Muscle layer of colon (tissue), 2 donors: ENCODE results near the gene ZSCAN5B.
A peak's percentile ranks its signal among the peaks of the same experiment; 100 is the strongest.
"Not testable (repeated sequence)": the region's sequence is repeated elsewhere in the genome, so short reads cannot be mapped to it uniquely, and the experiment has no call there.

ENCODE experiments used
- H3K27ac ChIP-seq: one replicate; pipeline ENCODE4 v1.7.0; 2013; ENCODE audit warnings: low read depth, mild to moderate bottlenecking, low read length, moderate library complexity
- H3K27me3 ChIP-seq, 2 donors: one replicate each; pipeline ENCODE4 v1.7.0; 2013; ENCODE audit warnings: low read length in 2 of 2, mild to moderate bottlenecking in 2 of 2; ENCODE audit not compliant: insufficient read depth in 2 of 2, control insufficient read depth in 1 of 2
- H3K36me3 ChIP-seq: one replicate; pipeline ENCODE4 v1.7.0; 2013; ENCODE audit warnings: mild to moderate bottlenecking, low read length; ENCODE audit not compliant: insufficient read depth
- H3K4me1 ChIP-seq: one replicate; pipeline ENCODE4 v1.7.0; 2013; ENCODE audit warnings: mild to moderate bottlenecking, low read length; ENCODE audit not compliant: insufficient read depth
- H3K4me3 ChIP-seq, 2 donors: one replicate each; pipeline ENCODE4 v1.7.0; 2013; ENCODE audit warnings: low read length in 2 of 2, low read depth in 1 of 2, mild to moderate bottlenecking in 1 of 2, moderate library complexity in 1 of 2
- H3K9ac ChIP-seq: one replicate; pipeline ENCODE4 v1.7.0; 2013; ENCODE audit warnings: low read length
- H3K9me3 ChIP-seq: one replicate; pipeline ENCODE4 v1.7.0; 2013; ENCODE audit warnings: mild to moderate bottlenecking, low read length
- donor health status: abdominal sarcoma.
- donor health status: Adenocarcinoma of cecum.

Gene ZSCAN5B, protein sequence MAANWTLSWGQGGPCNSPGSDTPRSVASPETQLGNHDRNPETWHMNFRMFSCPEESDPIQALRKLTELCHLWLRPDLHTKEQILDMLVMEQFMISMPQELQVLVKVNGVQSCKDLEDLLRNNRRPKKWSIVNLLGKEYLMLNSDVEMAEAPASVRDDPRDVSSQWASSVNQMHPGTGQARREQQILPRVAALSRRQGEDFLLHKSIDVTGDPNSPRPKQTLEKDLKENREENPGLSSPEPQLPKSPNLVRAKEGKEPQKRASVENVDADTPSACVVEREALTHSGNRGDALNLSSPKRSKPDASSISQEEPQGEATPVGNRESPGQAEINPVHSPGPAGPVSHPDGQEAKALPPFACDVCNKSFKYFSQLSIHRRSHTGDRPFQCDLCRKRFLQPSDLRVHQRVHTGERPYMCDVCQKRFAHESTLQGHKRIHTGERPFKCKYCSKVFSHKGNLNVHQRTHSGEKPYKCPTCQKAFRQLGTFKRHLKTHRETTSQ

DNA sequence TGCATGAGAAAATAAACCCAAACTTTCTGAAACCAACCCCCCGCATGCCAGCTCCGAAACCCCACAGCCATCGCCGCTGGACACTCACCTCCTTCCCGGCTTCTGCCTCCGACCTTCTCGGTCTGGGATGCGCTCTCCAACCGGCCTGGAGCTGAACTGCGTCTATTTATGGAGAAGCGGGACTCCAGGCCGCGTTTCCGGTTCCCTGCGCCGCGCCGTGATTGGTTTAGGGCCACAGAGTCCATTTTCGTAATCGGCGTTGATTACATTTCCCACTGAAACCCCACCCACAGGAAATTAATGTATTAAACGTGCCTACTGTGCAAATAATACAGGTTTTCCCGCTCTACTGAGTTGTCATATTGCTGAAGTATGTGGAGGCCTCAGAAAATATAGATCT, at the start of gene ZSCAN5B:
ZSCAN5B (minus strand) TSS at position 138 of the 400 bp plus-strand sequence. CDS start 4,731 bp downstream, outside the sequence.
- H3K27me3 ChIP-seq, H3K9me3 ChIP-seq, H3K36me3 ChIP-seq, H3K27ac ChIP-seq, H3K4me3 ChIP-seq, H3K9ac ChIP-seq, H3K4me1 ChIP-seq: not testable (repeated sequence)

- not testable (repeated sequence) for H3K36me3 ChIP-seq, H3K4me1 ChIP-seq, H3K9me3 ChIP-seq, H3K27ac ChIP-seq, H3K27me3 ChIP-seq, H3K9ac ChIP-seq, H3K4me3 ChIP-seq
Observed at GRCh38 chr19:56245764-56246163, 48.2 kb upstream of the ZSCAN5B start.

DNA sequence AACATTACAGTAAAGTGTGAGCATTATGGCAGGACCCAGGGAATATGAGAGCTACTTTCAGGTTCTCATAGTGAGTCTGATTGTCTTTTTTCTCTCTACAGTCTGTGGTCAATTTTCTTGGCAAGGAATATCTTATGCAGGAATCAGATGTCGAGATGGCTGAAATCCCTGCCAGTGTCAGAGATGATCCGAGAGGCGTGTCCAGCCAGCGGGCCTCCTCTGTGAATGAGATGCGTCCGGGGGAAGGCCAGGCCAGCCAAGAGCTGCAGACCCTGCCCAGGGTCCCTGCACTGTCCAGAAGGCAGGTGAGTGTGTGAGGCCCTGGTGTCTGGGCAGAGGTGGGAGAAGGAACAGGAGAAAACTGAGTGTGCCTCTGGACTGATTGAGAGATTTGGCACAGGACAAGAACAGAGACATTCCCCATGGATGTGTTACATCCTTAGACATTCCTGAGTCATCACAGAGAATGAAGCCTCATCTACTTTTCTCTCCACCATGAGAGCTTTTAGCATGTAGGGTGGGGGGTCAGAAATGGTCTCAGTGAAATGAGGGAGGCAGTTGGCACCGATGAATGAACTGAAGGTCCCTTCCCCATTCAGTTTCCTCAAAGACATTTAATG, 47.6 kb upstream of the ZSCAN5B start:
- H3K4me3 ChIP-seq: no peak overlapping the region
- H3K27me3 ChIP-seq: no peaks in the 10 kb centered on the region
- H3K9ac ChIP-seq: no peak overlapping the region
- H3K36me3 ChIP-seq: no peaks in the 10 kb centered on the region
- H3K27ac ChIP-seq: no peak overlapping the region
- H3K9me3 ChIP-seq: no peaks in the 10 kb centered on the region
- no peaks in the 10 kb centered on the region for H3K4me1 ChIP-seq

DNA sequence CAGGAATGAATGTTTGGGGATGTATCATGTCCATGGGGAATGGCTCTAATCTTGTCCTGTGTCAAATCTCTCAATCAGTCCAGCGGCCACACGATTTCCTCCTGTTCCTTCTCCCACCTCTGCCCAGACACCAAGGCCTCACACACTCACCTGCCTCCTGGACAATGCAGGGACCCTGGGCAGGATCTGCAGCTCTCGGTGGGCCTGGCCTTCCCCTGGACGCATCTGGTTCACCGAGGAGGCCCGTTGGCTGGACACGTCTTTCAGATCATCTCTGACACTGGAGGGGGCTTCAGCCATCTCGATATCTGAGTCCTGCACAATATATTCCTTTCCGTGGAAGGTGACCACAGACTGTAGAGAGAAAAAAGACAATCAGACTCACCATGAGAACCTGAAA, 25.9 kb upstream of the ZSCAN5B start:
- no peak overlapping the region for H3K4me3 ChIP-seq
- no peaks in the 10 kb centered on the region for H3K27me3 ChIP-seq
- H3K4me1 ChIP-seq: no peaks in the 10 kb centered on the region
- no peak overlapping the region for H3K27ac ChIP-seq
- no peaks in the 10 kb centered on the region for H3K36me3 ChIP-seq
- no peak overlapping the region for H3K9ac ChIP-seq
- H3K9me3 ChIP-seq: no peaks in the 10 kb centered on the region

DNA sequence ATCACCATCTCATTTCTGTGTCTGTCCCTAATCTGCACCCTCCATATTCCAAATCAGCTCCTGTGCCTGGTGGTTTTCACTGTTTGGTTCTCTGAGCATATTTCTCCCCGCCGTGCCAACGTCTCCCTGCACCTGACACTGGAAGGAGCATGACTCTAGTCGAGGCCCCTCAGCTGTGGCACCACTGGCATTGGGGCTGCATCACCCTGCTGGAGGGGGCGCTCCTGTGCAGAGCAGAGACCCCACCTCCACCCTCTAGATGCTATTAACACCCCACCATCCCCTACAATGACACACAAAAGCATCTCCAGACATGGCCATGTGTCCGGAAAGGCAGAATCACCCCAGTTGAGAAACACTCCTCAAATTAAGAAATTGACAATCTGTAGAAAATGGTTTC, 25.3 kb upstream of the ZSCAN5B start:
- H3K9ac ChIP-seq: no peak overlapping the region
- H3K27me3 ChIP-seq: peaks cover 0 to under 1% of the 10 kb centered on the region in 2 donors
- H3K4me1 ChIP-seq: no peaks in the 10 kb centered on the region
- H3K36me3 ChIP-seq: no peaks in the 10 kb centered on the region
- H3K27ac ChIP-seq: no peak overlapping the region
- no peak overlapping the region for H3K4me3 ChIP-seq
- H3K9me3 ChIP-seq: no peaks in the 10 kb centered on the region

- H3K9me3 ChIP-seq: no peaks in the 10 kb centered on the region
- no peaks in the 10 kb centered on the region for H3K36me3 ChIP-seq
- no peak overlapping the region for H3K27ac ChIP-seq
- no peaks in the 10 kb centered on the region for H3K4me1 ChIP-seq
- no peak overlapping the region for H3K9ac ChIP-seq
- peaks cover 0 to 8% of the 10 kb centered on the region in 2 donors for H3K27me3 ChIP-seq
- H3K4me3 ChIP-seq: no peak overlapping the region
Observed at GRCh38 chr19:56221851-56222250, 24.3 kb upstream of the ZSCAN5B start.

DNA sequence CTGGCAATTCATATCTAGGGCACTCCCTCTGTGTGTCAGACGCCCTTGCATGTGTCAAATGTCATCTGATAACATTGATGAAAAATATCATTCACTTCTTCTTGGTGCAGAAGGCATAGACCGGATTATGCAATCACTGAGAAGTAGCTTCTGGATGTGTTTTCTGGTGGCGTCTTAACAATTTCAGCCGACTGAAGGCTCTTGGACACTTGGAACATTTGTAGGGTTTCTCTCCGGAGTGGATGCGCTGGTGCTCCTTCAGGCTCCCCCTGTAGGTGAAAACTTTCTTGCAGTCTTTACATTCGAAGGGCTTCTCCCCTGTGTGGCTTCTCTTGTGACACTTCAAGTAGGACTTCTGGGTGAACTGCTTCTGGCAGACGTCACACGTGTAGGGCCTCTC, 23.9 kb upstream of the ZSCAN5B start:
- H3K36me3 ChIP-seq, H3K27ac ChIP-seq, H3K4me1 ChIP-seq, H3K9ac ChIP-seq, H3K4me3 ChIP-seq, H3K27me3 ChIP-seq, H3K9me3 ChIP-seq: not testable (repeated sequence)

DNA sequence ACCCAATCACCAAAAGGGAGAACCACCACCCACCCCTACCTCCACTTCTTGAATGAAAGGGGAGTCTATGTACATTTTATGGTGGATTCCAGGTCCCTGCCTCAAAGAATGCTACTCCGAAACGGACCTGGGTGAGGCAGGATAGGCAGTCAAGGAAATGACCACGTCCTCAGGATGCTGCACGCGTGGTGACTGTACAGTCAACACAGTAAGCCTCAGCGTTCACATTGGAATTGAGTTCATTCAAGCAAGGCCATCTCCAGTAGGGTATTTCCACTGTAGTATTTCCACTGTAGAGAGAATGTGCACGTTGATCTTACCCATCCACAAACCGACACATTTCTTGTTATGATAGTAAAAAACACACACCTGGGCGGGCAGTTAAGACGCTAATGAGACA, 21.4 kb upstream of the ZSCAN5B start:
- Histone ChIP-seq H3K27ac (no peak overlapping the region), H3K27me3 (peaks cover 0 to 8% of the 10 kb centered on the region in 2 donors), H3K36me3 (no peaks in the 10 kb centered on the region), H3K9ac (no peak overlapping the region), H3K4me3 (no peak overlapping the region), H3K9me3 (no peaks in the 10 kb centered on the region), H3K4me1 (no peaks in the 10 kb centered on the region)

DNA sequence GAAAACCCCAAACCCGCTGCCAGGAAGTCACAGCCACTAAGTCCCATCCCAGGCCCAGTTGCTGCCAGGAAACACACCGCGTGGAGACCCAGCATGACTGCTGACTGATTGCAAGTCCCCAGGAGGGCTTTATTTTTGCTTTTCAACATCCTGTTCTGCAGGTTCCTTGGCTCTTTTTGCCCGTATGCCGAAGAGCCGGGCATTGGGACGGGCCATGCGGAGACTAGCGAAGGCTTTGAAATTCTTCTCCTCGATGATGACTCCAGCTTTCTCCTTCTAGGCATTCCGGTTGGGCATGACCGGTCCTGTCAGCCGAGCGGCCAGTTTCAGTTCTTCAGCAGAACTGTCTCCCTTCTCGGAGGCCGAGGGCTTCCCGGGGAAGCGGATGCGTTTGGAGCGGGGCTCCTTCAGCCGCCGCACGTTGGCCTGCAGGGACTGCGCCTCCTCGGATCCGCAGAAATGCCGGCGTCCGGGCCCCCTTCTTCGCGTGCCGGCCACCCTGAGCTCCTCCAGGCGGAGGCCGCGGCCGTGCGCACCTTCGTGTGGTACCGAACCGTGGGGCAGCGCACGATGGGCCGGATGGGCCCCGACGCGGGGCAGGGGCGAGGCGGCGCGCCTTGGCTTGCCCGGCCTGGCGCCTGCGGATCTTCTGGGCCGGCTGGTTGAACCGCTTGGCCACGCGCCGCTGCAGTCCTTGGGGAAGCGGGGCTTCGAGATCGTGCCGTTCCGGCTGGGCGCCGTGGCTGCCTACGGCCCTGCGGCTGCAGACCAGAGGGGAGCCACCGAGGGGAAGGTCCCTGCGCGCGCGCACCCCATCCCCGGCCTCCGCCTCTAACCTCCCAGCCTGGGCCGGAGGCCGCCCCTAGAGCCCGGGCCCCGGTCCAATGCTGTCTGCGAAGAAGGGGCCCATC, 19.7 kb upstream of the ZSCAN5B start:
- Histone ChIP-seq H3K27me3 (peaks cover 0 to 8% of the 10 kb centered on the region in 2 donors), H3K27ac (no peak overlapping the region), H3K9me3 (no peaks in the 10 kb centered on the region), H3K4me1 (no peaks in the 10 kb centered on the region), H3K9ac (no peak overlapping the region), H3K36me3 (no peaks in the 10 kb centered on the region), H3K4me3 (peak overlapping the region in 1 of 2 donors; percentile 35)

GRCh38 chr19:56211718-56212117, 14.1 kb upstream of the ZSCAN5B start:
- H3K27ac ChIP-seq: no peak overlapping the region
- H3K27me3 ChIP-seq: no peaks in the 10 kb centered on the region
- no peaks in the 10 kb centered on the region for H3K4me1 ChIP-seq
- H3K36me3 ChIP-seq: no peaks in the 10 kb centered on the region
- H3K4me3 ChIP-seq: no peak overlapping the region
- H3K9ac ChIP-seq: no peak overlapping the region
- H3K9me3 ChIP-seq: no peaks in the 10 kb centered on the region

DNA sequence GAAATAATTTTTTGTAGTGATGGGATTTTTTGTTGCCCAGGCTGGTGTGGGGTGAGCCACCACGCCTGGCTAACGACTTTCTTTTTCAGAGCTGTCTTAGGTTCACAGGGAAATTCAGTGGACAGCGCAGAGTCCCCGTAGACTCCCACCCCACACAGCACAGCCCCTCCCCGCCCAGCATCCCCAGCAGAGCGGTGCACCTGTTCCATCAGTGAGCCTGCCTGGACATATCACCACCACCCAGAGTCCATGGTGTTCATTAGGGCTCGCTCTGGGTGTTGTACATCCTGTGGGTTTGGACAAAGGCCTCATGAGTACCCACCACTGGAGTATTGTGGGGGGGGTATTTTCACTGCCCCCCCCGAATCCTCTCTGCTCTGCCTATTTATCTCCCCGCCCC, 12.5 kb upstream of the ZSCAN5B start:
- H3K27ac ChIP-seq, H3K4me1 ChIP-seq, H3K4me3 ChIP-seq, H3K36me3 ChIP-seq, H3K27me3 ChIP-seq, H3K9me3 ChIP-seq, H3K9ac ChIP-seq: not testable (repeated sequence)
